H9 (cell line): ENCODE measurements around the gene GPR21. TPM values are rescaled to one million over a fixed set of nuclear protein-coding genes. Genes with fewer than 3 reads are reported as not detected.

Experiments used
- DNase-seq: peaks from one replicate; pipeline ENCODE4 v3.0.0-alpha.2; 2017
- H2AFZ ChIP-seq: one replicate; pipeline ENCODE4 v1.6.1; 2013; ENCODE audit warnings: mild to moderate bottlenecking, low read length, control low read depth, moderate library complexity
- H2AK5ac ChIP-seq: 2 replicates; pipeline ENCODE4 v1.6.1; 2013; ENCODE audit warnings: low read length, control low read depth, mixed read lengths; ENCODE audit not compliant: insufficient read length
- H2BK120ac ChIP-seq: one replicate; pipeline ENCODE4 v1.6.1; 2013; ENCODE audit warnings: low read depth, mild to moderate bottlenecking, low read length, control low read depth, inconsistent platforms; ENCODE audit not compliant: poor library complexity, severe bottlenecking
- H2BK12ac ChIP-seq: 2 replicates; pipeline ENCODE4 v1.6.1; 2013; ENCODE audit warnings: low read length, control low read depth, mixed read lengths, low read depth; ENCODE audit not compliant: insufficient read length
- H2BK15ac ChIP-seq: 2 replicates; pipeline ENCODE4 v1.6.1; 2013; ENCODE audit warnings: low read depth, low read length, control low read depth
- H2BK20ac ChIP-seq: one replicate; pipeline ENCODE4 v1.6.1; 2013; ENCODE audit warnings: low read depth, mild to moderate bottlenecking, low read length, control low read depth, inconsistent platforms; ENCODE audit not compliant: poor library complexity, severe bottlenecking
- H2BK5ac ChIP-seq: 2 replicates; pipeline ENCODE4 v1.6.1; 2013; ENCODE audit warnings: low read length, control low read depth, mixed read lengths; ENCODE audit not compliant: insufficient read length
- H3K14ac ChIP-seq: 2 replicates; pipeline ENCODE4 v1.6.1; 2013; ENCODE audit warnings: low read length, control low read depth; ENCODE audit not compliant: insufficient read depth
- H3K18ac ChIP-seq: 2 replicates; pipeline ENCODE4 v1.6.1; 2013; ENCODE audit warnings: low read depth, mild to moderate bottlenecking, mixed read lengths, low read length, control low read depth; ENCODE audit not compliant: insufficient read length
- H3K23ac ChIP-seq: 2 replicates; pipeline ENCODE4 v1.6.1; 2013; ENCODE audit warnings: low read length, control low read depth, mixed read lengths, low read depth; ENCODE audit not compliant: insufficient read length
- H3K23me2 ChIP-seq: 2 replicates; pipeline ENCODE4 v1.6.1; 2013; ENCODE audit warnings: low read depth, mild to moderate bottlenecking, mixed read lengths, low read length, control low read depth; ENCODE audit not compliant: insufficient read length, poor library complexity, severe bottlenecking
- H3K27ac ChIP-seq: 2 replicates; pipeline ENCODE4 v1.5.1; 2013; ENCODE audit warnings: low read length, control low read depth, mixed read lengths, low read depth; ENCODE audit not compliant: insufficient read length
- H3K27me3 ChIP-seq: 2 replicates; pipeline ENCODE4 v1.6.1; 2013; ENCODE audit warnings: low read length, control low read depth, inconsistent platforms; ENCODE audit not compliant: insufficient read depth
- H3K4ac ChIP-seq: 2 replicates; pipeline ENCODE4 v1.6.1; 2013; ENCODE audit warnings: low read depth, mild to moderate bottlenecking, control low read depth, inconsistent platforms, low read length, moderate library complexity
- H3K4me1 ChIP-seq: 2 replicates; pipeline ENCODE4 v1.6.1; 2013; ENCODE audit warnings: low read length, control low read depth, inconsistent platforms; ENCODE audit not compliant: insufficient read depth
- H3K4me2 ChIP-seq: 2 replicates; pipeline ENCODE4 v1.6.1; 2013; ENCODE audit warnings: low read length, control low read depth, mixed read lengths; ENCODE audit not compliant: insufficient read length, insufficient read depth
- H3K56ac ChIP-seq: 2 replicates; pipeline ENCODE4 v1.6.1; 2013; ENCODE audit warnings: low read depth, mild to moderate bottlenecking, mixed read lengths, low read length, control low read depth; ENCODE audit not compliant: insufficient read length
- H3K79me1 ChIP-seq: 2 replicates; pipeline ENCODE4 v1.6.1; 2013; ENCODE audit warnings: low read depth, mild to moderate bottlenecking, moderate library complexity, low read length, control low read depth, inconsistent platforms; ENCODE audit not compliant: insufficient read depth, poor library complexity, severe bottlenecking
- H3K79me2 ChIP-seq: 2 replicates; pipeline ENCODE4 v1.6.1; 2013; ENCODE audit warnings: low read length, control low read depth, inconsistent platforms; ENCODE audit not compliant: insufficient read depth
- H3K9ac ChIP-seq: 2 replicates; pipeline ENCODE4 v1.6.1; 2013; ENCODE audit warnings: low read length, control low read depth, mixed read lengths; ENCODE audit not compliant: insufficient read length; ENCODE audit errors: extremely low read depth
- H3K9me3 ChIP-seq: one replicate; pipeline ENCODE4 v1.6.1; 2013; ENCODE audit warnings: low read depth, low read length, inconsistent platforms; ENCODE audit not compliant: control insufficient read depth
- H3T11ph ChIP-seq: one replicate; pipeline ENCODE4 v1.6.1; 2013; ENCODE audit warnings: mild to moderate bottlenecking, low read length, control low read depth, inconsistent platforms
- H4K20me1 ChIP-seq: one replicate; pipeline ENCODE4 v1.6.1; 2013; ENCODE audit not compliant: control insufficient read depth, insufficient read length, insufficient read depth
- H4K5ac ChIP-seq: 2 replicates; pipeline ENCODE4 v1.6.1; 2013; ENCODE audit warnings: low read depth, mild to moderate bottlenecking, mixed read lengths, low read length, control low read depth; ENCODE audit not compliant: insufficient read length
- H4K8ac ChIP-seq: replicated peaks from 2 replicates; pipeline ENCODE4 v1.6.1; 2013; ENCODE audit warnings: low read length, control low read depth, mixed read lengths, low read depth; ENCODE audit not compliant: insufficient read length
- H4K91ac ChIP-seq: 2 replicates; pipeline ENCODE4 v1.6.1; 2013; ENCODE audit warnings: low read depth, mild to moderate bottlenecking, moderate library complexity, mixed read lengths, low read length, control low read depth; ENCODE audit not compliant: insufficient read length
- H3K27ac Mint-ChIP-seq, 3 experiments: 2 replicates in 2 of 3; 3 replicates in 1 of 3; pipeline ENCODE4 v1.8.0; 2020 to 2021; ENCODE audit warnings: mixed read lengths in 3 of 3, mild to moderate bottlenecking in 1 of 3, moderate library complexity in 1 of 3
- H3K27me3 Mint-ChIP-seq: 2 replicates; pipeline ENCODE4 v1.8.0; 2021; ENCODE audit warnings: low read depth, mild to moderate bottlenecking, moderate library complexity, mixed read lengths
- H3K36me3 Mint-ChIP-seq, 3 experiments: 2 replicates in 2 of 3; 3 replicates in 1 of 3; pipeline ENCODE4 v1.8.0; 2020 to 2021; ENCODE audit warnings: low read depth in 3 of 3, mixed read lengths in 3 of 3; ENCODE audit not compliant: insufficient read depth in 1 of 3
- H3K4me1 Mint-ChIP-seq, 2 experiments: 2 replicates each; pipeline ENCODE4 v1.8.0; 2020; ENCODE audit warnings: mixed read lengths in 2 of 2
- H3K4me3 Mint-ChIP-seq, 2 experiments: 2 replicates in 1 of 2; 3 replicates in 1 of 2; pipeline ENCODE4 v1.8.0; 2020 to 2021; ENCODE audit warnings: mild to moderate bottlenecking in 2 of 2, mixed read lengths in 2 of 2, moderate library complexity in 1 of 2
- H3K9me3 Mint-ChIP-seq, 2 experiments: 2 replicates in 1 of 2; 3 replicates in 1 of 2; pipeline ENCODE4 v1.8.0; 2020; ENCODE audit warnings: mild to moderate bottlenecking in 2 of 2, mixed read lengths in 2 of 2, moderate library complexity in 1 of 2
- CTCF ChIP-seq: fragments of 200-600 bp; sonication (generic); conservative IDR thresholded peaks from 3 replicates; pipeline ENCODE4 v1.8.0; 2021; ENCODE audit warnings: antibody characterized with exemption, mild to moderate bottlenecking
- WGBS: extraction: QIAGEN DNeasy Blood & Tissue Kit; methylation state at CpG from one replicate; pipeline ENCODE4 v1.1.7; 2013; ENCODE audit warnings: missing lambda C conversion rate, low lambda C conversion rate, mixed read lengths; ENCODE audit not compliant: insufficient read length; ENCODE audit errors: extremely low coverage; 5-methylcytosine and 5-hydroxymethylcytosine counted together
- total RNA-seq: library from RNA; stranded (reverse); gene quantifications from 2 replicates; pipeline ENCODE4 v1.2.1, GENCODE V29; 2021

Gene GPR21
- total RNA-seq, 1 experiment from 2014 or later, result 0.87 TPM

GRCh38 chr9:123031963-123032362, 1.5 kb upstream of the GPR21 start:
- Histone ChIP-seq H3K4me1 (no peaks in the 10 kb centered on the region), H2BK12ac (no peak overlapping the region), H2BK5ac (no peak overlapping the region), H3K4ac (no peak overlapping the region), H3K79me1 (no peaks in the 10 kb centered on the region), H4K8ac (no peak overlapping the region), H3K14ac (no peak overlapping the region), H3K27ac (no peak overlapping the region), H3K56ac (no peak overlapping the region), H4K91ac (no peak overlapping the region), H2AK5ac (no peak overlapping the region), H2BK20ac (no peak overlapping the region), H2BK120ac (no peak overlapping the region), H3K23me2 (no peaks in the 10 kb centered on the region), H2AFZ (no peak overlapping the region), H3K79me2 (no peaks in the 10 kb centered on the region), H2BK15ac (no peak overlapping the region), H3K27me3 (no peaks in the 10 kb centered on the region), H3K23ac (no peak overlapping the region), H3K9me3 (no peaks in the 10 kb centered on the region), H4K5ac (no peak overlapping the region), H3K9ac (no peak overlapping the region), H3K4me2 (no peak overlapping the region), H4K20me1 (no peaks in the 10 kb centered on the region), H3T11ph (no peak overlapping the region), H3K18ac (no peak overlapping the region)
- Mint-ChIP-seq H3K27me3 (no peaks in the 10 kb centered on the region), H3K4me3 (no peak overlapping the region), H3K27ac (peak overlapping the region in 1 of 3 experiments; percentile 88; a peak in 1 of 7 replicates), H3K4me1 (peaks cover 0 to 11% of the 10 kb centered on the region in 2 experiments; a peak in 2 of 4 replicates), H3K9me3 (no peaks in the 10 kb centered on the region), H3K36me3 (peaks cover 0 to 18% (median 8%) of the 10 kb centered on the region in 3 experiments; a peak in 5 of 7 replicates)
- WGBS, result no CpG with 5 or more reads among the region's 1 CpG
- TF ChIP-seq CTCF, result no peak
- no peak for DNase-seq
